TTC549 (cell line): ENCODE data around the gene NANS.
"Not testable (repeated sequence)": the region's sequence is repeated elsewhere in the genome, so short reads cannot be mapped to it uniquely, and the experiment has no call there.

ENCODE experiments used
- FAIRE-seq: peaks from 2 replicates; lab custom pipeline; 2012; peaks lifted over from hg19 to GRCh38; lab: Jason Lieb, UNC

Gene NANS

DNA sequence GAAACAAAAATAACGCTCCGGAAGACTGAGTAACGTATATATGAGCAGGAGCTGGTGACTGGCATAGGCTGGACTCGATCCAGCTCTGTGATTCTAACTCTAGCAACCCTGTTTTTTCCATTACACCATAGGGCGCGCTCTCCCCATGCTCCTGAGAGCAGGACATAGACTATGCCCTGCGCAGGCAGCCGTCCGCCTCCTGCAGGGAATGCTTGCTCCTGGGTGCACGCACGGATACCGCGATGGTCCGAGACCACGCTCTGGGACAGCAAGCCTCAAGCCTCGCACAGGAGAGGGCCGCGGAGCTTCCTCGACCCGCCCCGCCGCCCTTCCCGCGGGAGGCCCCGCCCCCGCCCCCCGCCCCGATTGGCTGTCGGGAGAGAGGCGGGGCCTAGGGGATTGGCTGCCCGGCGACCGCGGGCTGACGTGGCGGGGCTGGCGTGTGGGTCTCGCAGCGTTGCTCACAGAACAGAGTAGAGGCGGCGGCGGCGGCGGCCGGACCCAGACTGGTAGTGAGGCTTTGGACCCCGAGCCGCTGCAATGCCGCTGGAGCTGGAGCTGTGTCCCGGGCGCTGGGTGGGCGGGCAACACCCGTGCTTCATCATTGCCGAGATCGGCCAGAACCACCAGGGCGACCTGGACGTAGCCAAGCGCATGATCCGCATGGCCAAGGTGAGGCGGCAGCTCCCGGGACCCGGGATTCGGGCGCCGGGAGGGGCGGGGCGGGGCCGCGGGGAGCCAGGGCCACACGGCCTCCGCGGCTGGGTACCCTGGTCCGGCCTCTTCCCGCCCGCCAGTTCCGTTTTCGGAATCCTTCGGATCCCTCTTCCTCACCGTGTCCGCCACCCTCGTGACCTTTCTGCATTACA, at the start of gene NANS:
Gene NANS, plus strand, starts transcription at position 464 of the 869 bp plus-strand sequence. Its CDS starts 77 bp downstream, at position 541.
- no peak for FAIRE-seq

DNA sequence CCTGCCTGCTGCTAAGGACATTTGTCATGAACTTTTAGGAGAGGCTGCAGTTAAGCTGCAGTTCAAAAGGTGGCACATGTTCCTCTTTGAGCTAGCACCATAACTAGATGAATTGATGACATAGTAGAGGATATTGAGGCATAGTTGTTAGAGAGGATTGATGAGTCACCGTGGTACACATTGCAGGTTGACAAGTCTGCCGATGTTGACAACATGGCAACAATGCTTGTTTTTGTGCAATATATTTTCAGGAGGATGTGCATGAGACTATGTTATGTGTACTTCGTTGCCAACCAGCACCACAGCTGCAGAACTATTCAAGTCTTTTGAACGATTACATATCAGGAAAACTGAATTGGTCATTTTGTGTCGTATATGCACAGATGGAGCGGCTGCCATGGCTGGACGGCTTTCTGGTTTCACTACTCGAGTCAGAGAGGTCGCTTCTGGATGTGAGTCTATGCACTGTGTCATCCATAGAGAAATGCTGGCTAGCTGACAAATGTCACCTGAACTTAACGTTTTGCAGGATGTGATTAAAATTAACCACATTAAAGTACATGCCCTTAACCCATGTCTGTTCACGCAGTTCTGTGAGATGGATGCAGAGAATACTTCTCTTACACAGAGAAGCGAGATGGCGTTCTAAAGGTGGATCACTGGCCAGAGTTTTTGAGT, 49.1 kb upstream of the NANS start:
- no peak for FAIRE-seq

GRCh38 chr9:98008764-98009163, 47.8 kb upstream of the NANS start:
- FAIRE-seq = no peak

- FAIRE-seq = no peak
Measured at GRCh38 chr9:98009437-98009836, 47.1 kb upstream of the NANS start.

DNA sequence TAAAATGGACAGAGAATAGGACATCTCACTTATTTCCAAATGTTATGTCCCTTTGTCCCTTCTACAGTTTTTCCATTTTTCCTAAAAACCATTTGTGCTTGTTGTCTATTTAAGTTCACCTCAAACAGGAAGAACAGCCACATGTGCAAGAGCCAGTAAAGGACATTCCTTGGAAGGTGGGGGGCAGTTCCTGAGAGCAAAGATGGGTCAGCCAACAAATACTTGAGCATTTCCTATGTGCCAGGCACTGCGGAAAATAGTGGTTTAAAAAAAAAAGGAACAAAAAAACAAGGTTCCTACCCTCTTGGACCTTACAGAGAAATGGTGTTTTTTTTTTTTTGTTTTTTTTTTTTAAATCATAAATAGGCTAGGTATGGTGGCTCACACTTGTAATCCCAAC, 46.6 kb upstream of the NANS start:
- no peak for FAIRE-seq

DNA sequence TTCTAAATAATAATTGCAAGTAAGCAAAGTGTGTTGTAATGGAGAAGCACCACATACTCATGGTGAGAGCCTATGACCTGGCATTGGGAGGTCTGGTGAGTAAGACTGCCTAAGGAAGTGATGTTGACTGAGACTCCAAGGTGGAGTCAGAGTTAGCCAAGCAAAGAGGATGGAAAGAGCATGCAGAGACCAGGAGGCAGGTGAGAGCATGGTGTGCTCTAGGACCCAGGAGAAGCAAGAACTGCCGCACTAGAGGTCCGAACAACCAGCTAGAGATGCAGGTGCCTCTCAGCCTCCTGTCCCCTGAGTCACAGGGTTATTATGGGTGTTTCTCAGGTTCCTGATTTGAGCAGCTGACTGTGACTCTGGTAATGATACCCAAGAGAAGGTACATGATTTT, 46.1 kb upstream of the NANS start:
- no peak for FAIRE-seq

DNA sequence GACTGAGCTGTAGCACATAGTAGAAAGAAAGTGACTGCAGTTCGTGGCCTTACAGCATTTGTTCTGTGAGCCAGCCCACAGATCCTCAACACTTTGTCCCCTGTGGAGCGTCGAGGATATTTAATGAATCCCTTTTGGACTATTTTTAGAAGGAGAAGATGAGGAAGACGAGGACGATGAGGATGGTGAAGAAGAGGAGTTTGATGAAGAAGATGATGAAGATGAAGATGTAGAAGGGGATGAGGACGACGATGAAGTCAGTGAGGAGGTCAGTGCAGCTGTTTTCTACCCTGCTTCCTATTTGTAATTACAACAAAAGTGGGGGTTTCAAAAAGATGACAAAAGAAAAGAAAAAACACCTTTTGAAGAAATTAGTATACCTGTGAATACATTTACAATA, 45.4 kb upstream of the NANS start:
- no peak for FAIRE-seq

GRCh38 chr9:98016137-98016680, 40.3 kb upstream of the NANS start:
- no peak for FAIRE-seq

GRCh38 chr9:98017306-98017705, 39.2 kb upstream of the NANS start:
- no peak for FAIRE-seq

GRCh38 chr9:98018347-98018746, 38.2 kb upstream of the NANS start:
- no peak for FAIRE-seq

DNA sequence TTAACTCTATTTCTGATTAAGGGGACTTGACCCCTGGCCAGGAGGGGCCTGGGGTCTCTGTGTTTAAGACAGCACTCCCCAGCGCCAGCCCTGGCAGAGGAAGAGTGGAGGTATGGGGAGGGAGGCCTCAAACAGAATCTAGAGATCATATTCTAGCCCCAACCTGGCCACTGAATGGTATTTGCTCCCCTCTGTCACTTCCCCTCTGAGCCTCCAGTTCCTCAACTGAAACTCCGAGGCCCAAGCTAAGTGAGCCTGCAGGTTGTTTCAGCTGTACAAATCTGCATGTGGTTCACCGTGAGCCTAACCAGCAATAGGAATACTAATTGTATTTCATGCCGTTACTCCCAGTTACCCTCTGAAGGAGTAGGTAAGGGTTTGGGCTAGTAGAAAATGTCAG, 37.4 kb upstream of the NANS start:
- no peak for FAIRE-seq

GRCh38 chr9:98019869-98020268, 36.7 kb upstream of the NANS start:
- not testable (repeated sequence) for FAIRE-seq

GRCh38 chr9:98020476-98021145, 35.9 kb upstream of the NANS start:
- no peak for FAIRE-seq

DNA sequence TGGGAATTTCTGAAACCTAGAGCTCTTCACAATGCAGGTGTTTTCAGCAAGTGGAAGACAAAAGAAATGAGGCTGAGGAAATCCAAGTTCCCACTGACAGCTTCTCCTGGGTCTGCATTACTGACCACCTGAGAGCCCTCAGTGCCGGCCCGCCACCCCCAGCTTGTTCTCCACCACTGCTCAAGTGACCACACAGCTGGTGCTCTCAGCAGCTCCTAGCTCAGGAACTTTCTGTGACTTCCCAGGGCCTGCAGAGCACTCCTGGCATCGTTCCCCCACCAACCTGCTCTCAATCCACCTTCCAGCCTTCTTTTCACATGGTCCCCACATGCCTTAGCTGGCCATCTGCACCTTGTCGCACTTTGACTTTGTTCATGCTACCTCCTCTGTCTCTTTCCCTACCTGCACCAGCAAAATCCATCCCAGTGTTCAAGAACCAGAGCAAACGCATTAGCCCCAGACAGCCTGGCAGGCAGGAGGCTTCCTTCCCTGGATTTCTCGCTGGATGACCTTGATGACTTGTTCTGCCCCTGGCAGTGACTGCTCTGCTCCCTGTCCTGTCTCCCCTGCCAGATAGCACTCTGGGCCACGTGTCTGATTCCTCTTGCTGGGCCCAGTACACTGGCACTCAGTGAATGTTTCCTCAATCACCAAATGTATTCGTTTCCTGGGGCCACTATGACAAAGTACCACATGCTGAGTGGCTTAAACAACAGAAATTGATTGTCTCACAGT, 35.1 kb upstream of the NANS start:
- no peak for FAIRE-seq

DNA sequence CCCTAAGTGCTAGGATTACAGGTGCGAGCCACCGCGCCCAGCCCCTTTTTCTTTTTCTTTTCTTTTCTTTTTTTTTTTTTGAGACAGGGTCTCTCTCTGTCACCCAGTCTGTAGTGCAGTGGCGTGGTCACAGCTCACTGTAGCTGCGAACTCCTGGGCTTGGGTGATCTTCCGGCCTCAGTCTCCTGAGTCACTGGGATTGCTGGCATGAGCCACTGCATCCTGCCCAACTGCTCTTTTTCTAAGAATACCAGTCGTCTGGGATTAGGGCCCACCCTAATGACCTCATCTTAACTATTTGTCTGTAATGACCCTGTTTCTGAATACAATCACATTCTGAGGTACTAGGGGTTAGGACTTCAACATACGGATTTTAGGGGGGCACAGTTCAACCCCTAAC, 34.1 kb upstream of the NANS start:
- no peak for FAIRE-seq

GRCh38 chr9:98024702-98025101, 31.8 kb upstream of the NANS start:
- FAIRE-seq = no peak

- FAIRE-seq = no peak
Measured at GRCh38 chr9:98031169-98031568, 25.4 kb upstream of the NANS start.

DNA sequence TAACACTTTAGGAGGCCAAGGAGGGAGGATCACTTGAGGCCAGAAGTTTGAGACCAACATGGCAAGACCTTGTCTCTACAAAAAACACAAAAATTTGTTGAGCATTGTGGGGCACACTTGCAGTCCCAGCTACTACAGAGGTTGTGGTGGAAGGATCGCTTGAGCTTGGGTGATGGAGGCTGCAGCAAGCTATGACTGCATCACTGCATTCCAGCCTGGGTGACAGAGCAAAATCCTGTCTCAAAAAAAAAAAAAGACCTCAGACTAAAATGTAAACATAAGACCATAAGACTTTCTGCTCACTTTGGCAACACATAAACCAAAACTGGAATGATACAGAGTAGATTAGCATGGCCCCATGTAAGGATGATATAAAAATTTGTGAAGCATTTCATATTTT, 24.6 kb upstream of the NANS start:
- no peak for FAIRE-seq

DNA sequence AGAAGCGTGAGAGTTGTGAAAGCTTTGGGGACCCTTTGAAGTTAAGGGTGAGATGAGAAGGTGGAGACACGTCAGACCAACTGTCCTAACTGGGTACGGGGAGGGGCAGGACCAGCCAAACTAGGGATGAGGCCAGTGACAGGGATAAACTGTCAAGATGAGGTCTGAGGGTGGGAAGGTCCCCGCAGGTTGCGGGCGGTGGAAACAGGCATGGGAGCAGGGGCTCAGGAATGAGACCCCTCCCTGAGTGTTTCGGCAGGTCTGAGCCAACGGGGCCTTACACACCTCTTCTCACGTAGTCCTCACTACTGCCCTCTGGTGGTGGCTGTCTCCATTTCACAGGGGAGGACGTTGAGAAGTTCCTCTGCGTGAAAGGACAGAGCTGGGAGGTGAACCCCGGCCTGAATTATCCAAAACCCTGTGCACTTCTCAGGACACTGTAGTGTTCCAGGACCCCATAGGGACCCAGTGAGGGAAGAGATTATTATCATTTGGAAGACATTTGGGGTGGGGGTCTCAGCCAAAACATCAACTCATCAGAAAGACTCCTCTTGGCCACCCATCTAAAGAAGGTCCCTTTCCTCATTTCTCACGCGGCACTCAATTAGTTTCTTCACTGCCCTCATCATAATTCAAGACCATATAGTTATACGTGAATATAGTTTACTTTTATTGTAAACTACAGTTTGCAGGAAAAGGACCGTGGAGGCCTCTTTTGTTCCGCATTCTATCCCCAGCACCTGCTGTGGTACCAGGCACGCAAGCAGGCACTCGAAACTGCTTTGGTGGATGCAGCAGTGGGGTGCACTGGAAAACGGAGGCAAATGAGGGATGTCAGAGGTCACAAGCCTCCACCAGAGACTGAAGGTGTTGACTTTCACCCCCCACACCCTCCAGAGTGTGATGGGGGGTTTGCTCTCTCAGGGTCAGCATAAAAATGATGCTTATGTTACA, 21.7 kb upstream of the NANS start:
- FAIRE-seq = no peak

DNA sequence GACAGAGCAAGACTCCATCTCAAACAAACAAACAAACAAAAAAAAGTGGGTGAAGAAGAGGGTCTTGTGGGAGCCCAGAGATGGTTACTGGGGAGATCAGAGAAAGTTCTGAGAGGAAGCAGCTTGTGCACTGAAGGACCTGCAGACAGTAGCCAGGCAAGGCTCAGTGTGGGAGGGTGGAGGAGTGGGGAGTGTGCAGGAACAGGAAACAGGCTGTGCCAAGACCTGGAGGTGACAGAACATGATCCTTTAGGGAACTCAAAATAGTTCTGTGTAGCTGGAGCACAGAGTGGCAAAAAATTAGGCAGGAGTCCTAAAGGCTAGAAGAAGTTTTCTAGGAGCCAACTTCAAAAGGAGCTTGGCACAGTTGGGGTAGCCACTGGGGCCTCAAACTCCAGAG, 19.2 kb upstream of the NANS start:
- no peak for FAIRE-seq

GRCh38 chr9:98038958-98039357, 17.6 kb upstream of the NANS start:
- FAIRE-seq = no peak
